ENCODE measurements around the gene KLK6.
A peak's percentile ranks its signal among the peaks of the same experiment; 100 is the strongest.

The KLK6 gene

GRCh38 chr19:50910722-50911121 is 58.7 kb downstream of the KLK6 start:
- H2AFZ ChIP-seq, result no peak overlapping the region
- TF ChIP-seq CTCF (IDR thresholded peaks at IDR 0.05), result no peak
- no peak overlapping the region for H3K9ac ChIP-seq
- H3K9me3 ChIP-seq (ENCODE audit: control insufficient read depth, low read length), result no peaks in the 10 kb centered on the region
- no peaks in the 10 kb centered on the region for H3K36me3 ChIP-seq (ENCODE audit: control insufficient read depth, insufficient read depth, low read length)
- no peak overlapping the region for H3K27ac ChIP-seq
- H3K4me2 ChIP-seq (ENCODE audit: low read length), result no peak overlapping the region
- no peaks in the 10 kb centered on the region for H3K27me3 ChIP-seq (ENCODE audit: control insufficient read depth, insufficient read depth, low read length)
- peaks cover 3% of the 10 kb centered on the region for H3K4me1 ChIP-seq
- no peaks in the 10 kb centered on the region for H3K79me2 ChIP-seq
- H3K4me3 ChIP-seq (ENCODE audit: low read depth, low read length), result no peak overlapping the region

- Histone ChIP-seq H3K9ac (no peak overlapping the region), H3K9me3 (ENCODE audit: control insufficient read depth, low read length) (no peaks in the 10 kb centered on the region), H3K36me3 (ENCODE audit: control insufficient read depth, insufficient read depth, low read length) (no peaks in the 10 kb centered on the region), H3K4me2 (ENCODE audit: low read length) (peak overlapping the region; percentile 37), H2AFZ (peak overlapping the region; percentile 20), H3K79me2 (no peaks in the 10 kb centered on the region), H3K4me3 (ENCODE audit: low read depth, low read length) (no peak overlapping the region), H3K4me1 (peaks cover 3% of the 10 kb centered on the region), H3K27ac (no peak overlapping the region), H3K27me3 (ENCODE audit: control insufficient read depth, insufficient read depth, low read length) (no peaks in the 10 kb centered on the region)
- no peak for TF ChIP-seq CTCF (IDR thresholded peaks at IDR 0.05)
These were observed 59.9 kb downstream of the KLK6 start for GRCh38 chr19:50909240-50910070.

Measured in parathyroid adenoma (tissue), 2 donors.